HG03521 (cell line): Measurements from ENCODE around the gene UBE2F.
A peak's percentile ranks its signal among the peaks of the same experiment; 100 is the strongest.

Experiments used
- ATAC-seq: cut with Tn5 transposase; IDR thresholded peaks from one replicate; pipeline ENCODE4 v1.9.1; 2021; ENCODE audit warnings: mild to moderate bottlenecking, moderate library complexity; ENCODE audit not compliant: unreplicated experiment

The UBE2F gene, protein sequence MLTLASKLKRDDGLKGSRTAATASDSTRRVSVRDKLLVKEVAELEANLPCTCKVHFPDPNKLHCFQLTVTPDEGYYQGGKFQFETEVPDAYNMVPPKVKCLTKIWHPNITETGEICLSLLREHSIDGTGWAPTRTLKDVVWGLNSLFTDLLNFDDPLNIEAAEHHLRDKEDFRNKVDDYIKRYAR

DNA sequence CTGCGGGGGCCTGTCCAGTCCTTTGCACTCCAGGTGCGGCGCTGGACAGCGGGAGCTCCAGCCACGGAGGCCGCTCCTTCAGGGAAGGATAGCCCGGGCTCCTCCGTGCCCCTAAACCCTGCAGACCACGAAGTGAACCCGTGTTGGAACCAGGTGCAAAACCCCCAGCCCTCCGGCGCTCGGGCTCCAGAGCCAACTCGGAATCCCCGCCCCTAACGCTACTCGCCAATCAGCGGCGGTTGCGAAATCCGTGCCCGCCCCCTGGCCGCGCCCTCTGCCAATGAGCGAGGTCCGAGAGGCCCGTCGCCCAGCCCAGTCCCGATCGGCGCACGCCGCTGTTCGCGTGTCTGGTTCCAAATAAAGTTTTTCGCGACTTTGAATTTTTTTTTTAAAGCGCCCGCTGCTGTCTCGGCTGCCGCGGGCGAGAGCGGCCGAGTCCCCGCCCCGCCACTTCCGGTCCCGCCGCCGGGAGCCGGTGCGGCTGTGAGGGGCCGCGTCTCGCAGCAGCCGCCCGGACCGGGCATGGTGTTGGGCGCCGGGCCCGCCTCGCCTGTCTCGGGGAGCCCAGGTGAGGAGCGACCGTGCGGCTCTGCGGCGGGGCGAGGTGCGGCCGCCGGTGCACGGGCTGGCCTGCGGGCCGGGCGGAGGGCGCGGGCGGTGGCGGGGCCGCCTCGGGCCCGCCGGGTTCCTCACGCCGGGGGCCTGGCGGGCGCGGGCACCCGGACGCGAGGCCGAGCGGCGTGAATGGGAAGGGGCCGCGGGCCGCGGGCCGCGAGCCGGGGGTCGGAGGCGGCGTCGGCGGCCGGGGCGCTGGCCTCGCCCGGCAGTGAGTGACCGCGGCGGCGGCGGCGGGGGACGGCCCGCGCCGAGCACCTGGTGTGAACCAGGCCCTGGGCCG lies at the start of gene UBE2F:
Gene UBE2F, plus strand, starts transcription at position 450 of the 898 bp plus-strand sequence. CDS start 6,094 bp downstream, outside the sequence.
- ATAC-seq: peak; percentile 96

DNA sequence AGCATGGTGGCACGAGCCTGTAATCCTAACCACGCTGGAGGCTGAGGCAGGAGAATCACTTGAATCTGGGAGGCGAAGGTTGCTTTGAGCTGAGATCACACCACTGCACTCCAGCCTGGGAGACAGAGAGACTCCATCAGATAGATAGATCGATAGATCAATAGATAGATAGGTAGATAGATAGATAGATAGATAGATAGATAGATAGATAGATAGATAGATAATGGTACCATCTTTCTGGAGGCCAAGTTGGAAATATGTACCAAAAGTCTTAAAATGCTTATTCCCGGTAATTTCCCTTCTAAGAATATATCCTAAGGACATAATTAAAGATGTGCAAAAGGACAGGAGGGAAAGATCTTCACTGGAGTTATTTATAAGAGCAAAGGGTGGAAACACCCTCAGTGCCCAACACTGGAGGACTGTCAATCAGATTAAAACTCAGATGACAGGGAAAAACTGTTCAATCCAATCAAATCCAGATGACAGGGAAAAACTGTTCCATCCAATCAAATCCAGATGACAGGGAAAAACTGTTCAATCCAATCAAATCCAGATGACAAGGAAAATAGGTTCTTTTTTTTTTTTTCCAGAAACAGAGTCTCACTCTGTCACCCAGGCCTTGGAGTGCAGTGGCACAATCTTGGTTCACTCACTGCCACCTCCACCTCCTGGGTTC lies 49.0 kb upstream of the UBE2F start:
- no peak for ATAC-seq

DNA sequence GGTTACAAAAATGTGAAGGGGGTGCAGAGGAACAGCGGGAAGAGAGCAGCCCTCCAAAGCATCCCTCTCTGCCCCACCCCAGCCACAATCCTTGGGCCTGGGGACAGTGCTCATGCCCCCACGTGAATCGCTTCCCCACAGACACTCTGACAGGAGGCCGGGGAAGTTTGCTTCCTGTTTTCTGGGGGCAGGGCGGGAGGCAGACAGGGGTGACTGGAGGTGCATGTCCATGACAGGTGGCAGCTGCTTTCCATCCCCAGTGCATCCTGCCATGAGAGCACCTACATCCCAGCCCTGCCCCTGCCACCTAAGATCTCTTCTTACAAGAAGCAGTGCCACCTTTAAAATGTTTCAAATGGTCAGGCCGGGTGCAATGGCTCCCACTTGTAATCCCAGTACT lies 47.2 kb upstream of the UBE2F start:
- ATAC-seq: no peak

DNA sequence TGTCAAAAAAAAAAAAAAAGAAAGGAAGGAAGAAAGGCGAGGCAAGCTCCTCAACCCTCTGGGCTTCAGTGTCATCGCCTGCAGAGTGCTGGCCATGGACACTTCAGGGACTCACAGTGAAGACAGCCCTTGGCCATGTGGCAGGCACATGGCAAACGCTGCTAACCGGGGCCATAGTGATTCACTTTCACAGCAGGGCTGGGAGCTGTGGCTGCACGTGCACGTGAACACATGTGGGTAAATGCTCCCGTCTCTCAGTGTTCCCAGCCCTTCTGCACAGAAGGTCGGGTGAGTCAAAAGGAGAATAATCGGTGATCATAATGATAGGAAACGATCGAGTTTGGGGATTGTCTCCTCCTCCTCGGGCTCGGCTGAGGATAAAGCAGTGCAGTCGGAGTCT lies 46.1 kb upstream of the UBE2F start:
- no peak for ATAC-seq

DNA sequence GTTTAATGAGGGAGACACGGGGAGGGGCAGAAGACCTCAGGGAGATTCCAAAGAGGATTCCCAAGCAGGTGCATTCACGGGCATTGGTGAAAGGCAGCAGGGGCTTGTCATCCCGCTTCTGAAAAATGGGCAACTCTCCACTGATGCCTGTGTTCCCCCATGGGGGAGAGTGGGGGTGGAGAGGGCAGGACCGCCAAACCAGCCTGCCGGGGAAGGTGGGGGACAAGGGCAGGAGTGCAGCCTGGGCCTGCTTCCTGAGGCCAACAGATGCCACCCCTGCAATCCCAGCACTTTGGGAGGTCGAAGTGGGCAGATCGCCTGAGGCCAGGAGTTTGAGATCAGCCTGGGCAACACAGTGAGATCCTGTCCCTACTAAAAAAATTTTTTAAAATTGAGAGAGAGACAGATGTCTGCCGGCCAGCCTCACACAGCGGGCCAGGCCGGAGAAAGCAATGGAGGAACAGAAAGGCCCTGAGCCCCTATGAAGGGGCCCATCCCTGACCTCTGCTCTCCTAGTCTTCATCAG lies 44.8 kb upstream of the UBE2F start:
- no peak for ATAC-seq

DNA sequence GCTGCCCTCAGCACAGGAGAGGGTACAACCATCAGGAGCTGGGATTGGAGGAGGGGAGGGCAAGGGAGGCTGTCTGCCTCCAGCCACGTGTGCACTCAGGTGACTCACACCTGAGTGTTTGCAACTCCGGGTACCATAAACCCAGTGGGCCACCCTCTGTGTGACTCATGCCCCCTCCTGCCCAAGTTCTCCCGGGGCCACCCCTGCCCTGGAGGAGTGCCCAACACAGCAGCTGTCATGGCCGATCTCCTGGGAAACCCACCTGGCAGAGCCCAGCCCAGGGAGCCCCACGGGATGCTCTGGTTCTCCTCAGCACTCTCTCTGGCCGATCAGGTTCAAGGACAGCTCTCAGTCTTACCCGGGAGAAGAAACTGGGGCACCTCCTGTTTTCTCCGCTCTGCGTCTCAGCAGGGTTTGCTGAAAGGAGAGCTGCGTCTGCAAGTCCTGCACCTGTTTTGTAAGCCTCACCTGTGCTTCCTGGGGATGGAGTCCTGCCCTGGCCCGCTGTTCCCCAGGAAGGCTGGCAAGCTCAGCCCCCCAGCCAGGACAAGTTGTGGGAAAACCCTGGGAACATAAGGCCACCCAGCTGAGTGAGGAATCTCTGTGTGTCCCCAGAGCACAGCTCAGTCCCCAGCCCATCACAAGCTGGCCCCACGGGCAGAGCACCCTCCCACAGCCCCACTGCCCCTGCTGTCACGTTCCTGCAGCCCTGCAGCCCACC lies 44.0 kb upstream of the UBE2F start:
- ATAC-seq: no peak

DNA sequence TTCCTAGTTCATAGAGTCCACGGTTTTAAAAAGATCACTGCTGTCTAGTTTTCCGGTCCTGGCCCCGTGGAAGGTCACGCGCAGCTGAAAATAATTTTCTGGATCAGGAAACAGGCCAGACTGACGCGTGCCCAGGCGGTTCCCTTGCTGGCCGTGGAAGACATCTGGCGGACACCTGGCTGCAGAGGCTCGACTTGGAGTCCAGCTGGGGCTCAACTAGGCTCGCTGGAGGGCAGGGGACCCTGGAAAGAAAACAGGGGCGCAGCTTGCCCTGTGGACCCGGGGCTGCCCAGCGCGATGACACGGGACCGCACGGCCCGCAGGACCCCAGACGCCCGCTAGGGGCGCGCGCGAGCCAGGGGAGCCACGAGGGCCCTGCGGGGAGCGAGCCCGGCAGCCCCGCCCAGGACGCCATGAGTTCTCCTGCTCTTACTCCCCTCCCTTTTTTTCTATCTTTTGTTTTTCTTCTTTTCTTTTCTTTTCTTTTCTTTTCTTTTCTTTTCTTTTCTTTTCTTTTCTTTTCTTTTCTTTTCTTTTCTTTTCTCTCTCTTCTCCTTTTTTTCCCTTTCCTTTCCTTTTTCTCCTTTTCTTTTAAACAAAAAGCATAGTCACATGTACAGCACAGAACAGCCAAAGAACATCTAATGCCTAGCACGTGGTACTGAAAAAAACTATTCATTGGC lies 43.2 kb upstream of the UBE2F start:
- peak; percentile 81 for ATAC-seq

DNA sequence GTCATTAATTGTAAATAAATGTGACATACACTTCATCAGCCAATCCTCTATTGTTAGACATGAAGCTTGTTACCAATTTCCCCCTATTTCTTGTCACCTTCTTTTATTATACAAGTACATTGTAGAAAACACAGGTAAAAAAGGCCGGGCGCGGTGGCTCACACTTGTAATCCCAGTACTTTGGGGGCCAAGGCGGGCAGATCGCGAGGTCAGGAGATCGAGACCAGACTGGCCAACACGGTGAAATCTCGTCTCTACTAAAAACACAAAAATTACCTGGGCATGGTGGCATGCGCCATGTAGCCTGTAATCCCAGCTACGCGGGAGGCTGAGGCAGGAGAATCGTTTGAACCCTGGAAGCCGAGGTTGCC lies 42.7 kb upstream of the UBE2F start:
- no peak for ATAC-seq

DNA sequence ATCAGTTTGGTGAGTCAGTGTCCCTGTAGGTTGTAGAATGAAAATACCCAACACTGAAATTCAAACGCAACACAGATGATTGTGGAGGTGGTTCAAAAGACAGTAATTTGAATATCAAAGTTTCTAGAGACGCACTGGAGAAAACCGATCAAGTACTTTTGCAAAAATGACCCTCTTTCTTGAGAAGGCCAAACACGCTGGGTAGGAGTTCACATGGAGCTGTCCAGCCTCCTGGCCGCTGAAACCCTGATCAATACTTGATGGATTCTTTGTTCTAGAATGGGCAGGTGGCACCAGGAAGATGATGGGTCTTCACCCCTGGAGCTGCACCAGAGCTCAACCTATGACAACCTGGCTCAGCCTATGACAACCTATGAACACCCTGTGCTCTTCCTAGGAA lies 39.7 kb upstream of the UBE2F start:
- ATAC-seq: no peak

DNA sequence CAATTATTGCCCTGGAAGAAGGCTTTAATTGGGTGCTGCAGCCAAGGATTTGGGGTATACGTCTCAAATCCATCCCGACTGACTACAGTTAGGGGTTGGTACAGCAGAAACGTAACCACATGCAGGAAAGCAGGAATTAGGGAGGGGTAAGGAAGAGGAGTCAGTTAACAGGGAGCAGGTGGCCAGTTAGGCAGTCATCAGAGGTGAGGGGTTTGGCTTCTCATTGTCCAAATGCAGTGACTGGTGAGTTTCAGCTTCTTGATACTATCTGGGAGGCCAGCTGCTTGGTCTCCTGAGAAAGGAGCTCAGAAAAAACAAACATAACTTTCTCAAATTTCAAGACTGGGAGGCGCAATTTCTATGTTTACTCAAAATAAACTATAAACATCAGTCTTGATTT lies 38.8 kb upstream of the UBE2F start:
- no peak for ATAC-seq

DNA sequence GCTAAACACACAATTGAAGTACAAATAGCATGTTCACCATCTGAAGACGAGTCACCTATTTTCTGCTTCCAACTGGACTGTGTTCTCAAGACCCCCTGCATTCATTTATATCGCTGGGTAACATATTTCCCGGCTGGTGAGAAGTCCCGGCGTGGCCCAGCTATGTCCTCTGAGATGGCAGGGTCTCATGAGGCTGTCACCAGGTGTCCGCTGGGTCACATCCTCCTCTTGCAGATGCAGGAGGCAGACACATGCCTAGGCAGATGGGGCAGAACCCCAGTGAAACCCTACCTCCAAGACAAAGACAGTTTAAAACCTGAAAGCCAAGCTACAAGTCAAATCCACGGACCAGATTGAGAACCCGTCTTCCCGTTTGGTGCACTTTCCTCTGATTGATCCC lies 36.8 kb upstream of the UBE2F start:
- no peak for ATAC-seq

DNA sequence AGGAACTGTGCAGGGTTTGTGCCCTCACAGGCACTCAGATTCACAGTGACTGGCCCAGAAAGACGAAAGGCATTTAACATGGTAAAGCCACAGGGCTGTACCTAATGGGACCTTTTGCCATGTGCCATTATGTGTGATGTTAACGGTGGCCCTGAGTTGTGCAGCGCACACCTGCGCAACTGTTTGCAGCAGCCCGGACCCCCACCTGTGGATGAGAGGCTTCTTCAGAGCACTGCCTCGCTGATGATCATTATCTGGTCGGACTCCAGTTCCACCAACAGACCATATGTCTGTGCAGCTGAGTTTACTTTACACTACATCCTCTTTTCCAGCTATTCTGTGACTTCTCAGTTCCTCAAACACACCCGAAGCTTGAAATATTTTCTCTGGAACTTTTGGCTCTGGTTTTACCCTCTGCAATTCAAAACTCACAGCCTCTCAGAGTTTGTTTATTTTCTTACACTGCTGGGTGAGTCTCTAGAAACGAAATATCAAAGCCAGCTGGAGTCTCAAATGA lies 35.6 kb upstream of the UBE2F start:
- no peak for ATAC-seq

DNA sequence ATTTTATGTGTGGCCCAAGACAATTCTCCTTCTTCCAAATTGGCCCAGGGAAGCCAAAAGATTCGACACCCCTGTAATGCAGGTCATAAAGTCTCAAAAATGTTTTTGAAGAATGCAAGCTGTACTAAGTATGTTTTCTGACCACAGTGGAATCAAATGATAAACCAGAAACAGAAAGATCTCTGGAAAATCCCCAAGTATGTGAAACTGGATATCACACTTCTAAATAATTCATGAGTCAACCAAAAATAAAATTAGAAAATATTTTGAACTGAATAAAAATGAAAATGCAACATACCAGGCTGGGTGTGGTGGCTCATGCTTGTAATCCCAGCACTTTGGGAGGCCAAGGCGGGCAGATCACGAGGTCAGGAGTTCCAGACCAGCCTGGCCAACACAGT lies 34.1 kb upstream of the UBE2F start:
- no peak for ATAC-seq

DNA sequence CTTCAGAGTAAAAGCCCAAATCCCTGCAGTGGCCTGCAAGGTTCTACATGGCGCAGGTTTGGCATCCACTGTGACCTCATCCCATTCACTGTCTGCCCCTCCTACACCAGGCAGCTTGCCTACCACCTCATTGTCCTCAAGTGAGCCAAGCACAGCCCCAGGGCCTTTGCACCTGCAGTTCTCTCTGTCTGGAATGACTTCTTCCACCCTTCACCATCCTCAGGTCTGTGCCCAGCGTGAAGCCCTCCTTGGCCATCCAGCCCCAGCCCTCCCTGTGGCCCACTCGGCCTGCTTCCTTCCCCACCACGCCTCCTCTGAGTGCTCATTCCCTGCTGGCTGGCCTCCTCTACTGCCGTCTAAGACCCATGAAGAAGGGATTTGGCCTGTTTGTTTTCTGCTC lies 32.6 kb upstream of the UBE2F start:
- ATAC-seq: no peak

DNA sequence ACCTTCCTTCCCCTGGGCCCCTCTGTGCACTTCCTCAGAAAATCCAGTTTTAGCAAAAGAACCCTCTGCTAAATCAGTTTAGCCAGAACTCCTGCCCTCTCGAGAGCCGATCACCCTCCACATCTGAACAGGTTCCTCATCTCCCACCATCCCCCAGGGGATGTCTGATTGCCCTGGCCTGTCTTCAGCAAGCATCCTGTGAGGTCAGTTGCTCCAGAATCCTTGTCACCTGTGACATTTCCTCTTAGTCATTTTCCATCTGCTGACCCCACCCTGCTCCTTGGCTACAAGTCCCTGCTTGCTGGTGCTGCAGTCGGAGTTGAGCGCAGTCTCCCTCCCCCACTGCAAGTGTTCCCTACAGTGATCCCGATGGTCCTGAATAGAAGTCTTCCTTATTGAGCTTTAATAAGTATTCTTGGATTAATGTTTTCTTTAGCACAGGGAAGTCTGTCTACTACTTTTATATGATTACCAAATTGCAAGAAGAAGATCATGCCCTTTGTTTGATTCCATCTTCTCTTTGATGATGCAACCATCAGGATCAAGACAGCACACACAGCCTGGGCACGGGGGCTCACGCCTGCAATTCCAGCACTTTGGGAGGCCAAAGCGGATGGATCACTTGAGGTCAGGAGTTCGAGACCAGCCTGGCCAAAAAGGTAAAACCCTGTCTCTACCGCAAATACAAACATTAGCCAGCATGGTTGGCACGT lies 30.9 kb upstream of the UBE2F start:
- no peak for ATAC-seq

DNA sequence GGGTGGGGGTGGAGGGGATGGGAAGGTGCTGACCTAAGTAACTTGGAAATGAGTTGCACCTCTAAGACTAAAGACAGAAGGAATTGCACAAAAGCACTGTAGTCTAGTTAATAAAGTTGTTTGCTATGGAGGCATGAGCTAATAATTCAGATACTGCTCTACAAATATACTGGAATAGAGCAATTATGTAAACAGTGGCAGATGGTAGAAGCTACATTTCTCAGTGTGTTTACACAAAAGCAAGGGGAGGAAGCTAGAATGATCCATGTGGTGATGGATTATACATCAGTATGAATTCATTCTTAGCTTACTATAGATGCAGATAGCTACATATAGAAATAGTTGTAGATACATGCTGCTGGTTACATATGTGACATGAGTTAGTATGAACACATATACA lies 27.6 kb upstream of the UBE2F start:
- ATAC-seq: no peak

DNA sequence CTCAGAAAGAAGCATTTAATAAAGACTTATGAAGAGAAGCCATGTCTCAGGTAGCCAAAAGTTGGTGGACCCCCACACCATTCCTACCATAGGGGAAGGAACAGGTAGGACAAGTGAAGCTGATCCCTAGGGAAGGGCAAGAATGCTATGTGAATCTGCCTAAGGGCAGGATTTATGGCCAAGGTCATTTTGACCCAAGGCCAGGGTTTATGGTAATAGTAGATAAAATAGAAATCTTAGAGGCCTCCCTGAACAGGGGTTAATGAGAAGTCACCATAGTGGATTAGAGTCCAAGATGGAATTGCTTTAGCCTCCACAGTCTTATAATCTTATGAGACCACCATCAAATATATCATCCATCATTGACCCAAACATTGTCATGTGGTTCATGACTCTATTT lies 26.0 kb upstream of the UBE2F start:
- no peak for ATAC-seq

DNA sequence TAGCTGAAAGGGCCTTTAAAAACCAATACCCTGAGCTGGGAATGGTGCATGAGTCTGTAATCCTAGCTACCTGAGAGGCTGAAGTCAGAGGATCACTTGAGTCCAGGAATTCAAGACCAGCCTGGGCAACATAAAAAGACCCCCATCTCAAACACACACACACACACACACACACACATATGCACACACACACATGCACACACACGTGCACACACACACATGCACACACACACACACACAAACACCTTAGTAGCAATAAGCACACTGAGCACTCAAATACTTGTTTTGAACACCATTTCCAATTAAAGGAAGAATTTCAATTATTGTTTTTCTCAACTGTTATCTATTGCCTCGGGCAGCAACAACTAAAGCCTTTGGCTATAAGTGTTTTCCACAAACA lies 25.6 kb upstream of the UBE2F start:
- no peak for ATAC-seq

DNA sequence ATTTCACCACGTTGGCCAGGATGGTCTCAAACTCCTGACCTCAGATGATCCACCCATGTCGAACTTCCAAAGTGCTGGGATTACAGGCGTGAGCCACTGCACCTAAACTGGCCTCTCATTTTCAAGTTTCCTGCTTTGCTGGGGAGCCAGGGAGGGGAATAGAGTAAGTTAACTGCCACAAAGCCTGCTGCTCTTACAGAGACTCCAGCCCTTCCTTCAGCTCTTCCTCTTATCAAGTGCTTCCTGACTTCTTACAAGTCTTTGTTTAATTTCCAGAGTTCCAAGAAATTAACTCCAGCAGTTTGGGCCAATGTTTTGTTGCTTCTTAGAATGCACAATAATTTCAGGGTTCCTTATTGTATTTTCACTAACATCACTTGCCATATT lies 24.3 kb upstream of the UBE2F start:
- no peak for ATAC-seq
